Measurements from ENCODE around the gene SGO2.

DNA sequence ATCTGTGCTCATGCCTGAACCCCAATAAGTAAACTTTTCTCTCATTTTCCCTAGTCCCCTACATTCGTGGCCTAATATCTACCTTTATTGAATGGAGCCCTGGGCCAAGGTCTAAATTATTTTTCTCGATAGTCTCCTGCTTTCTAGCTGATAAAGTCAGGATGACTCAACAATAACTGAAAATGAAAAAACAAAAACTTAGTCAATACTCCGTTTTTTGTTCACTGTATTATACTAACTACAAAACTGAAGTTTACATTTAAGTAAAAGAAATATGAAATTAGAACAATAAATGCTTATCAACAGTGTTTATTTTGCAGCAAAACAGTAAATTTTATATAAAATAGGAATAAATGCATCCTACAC lies 92.0 kb downstream of the SGO2 start:
- no peak for TF ChIP-seq GATA2 (IDR thresholded peaks at IDR 0.05; ENCODE audit: low read depth, low read length)
- no peak for TF ChIP-seq GATA3 (IDR thresholded peaks at IDR 0.05; ENCODE audit: low read depth, low read length)

Data from SH-SY5Y (cell line).